HG02938 (cell line): ENCODE results near the gene PDE9A.

Experiments used
- ATAC-seq: cut with Tn5 transposase; IDR thresholded peaks from one replicate; pipeline ENCODE4 v1.9.1; 2021; ENCODE audit warnings: mild to moderate bottlenecking, moderate library complexity; ENCODE audit not compliant: unreplicated experiment

The PDE9A gene

GRCh38 chr21:42684109-42684916 lies 30.9 kb downstream of the PDE9A start:
- no peak for ATAC-seq

GRCh38 chr21:42685036-42685435 lies 31.6 kb downstream of the PDE9A start:
- no peak for ATAC-seq

- ATAC-seq: no peak
Observed at GRCh38 chr21:42685954-42686500, 32.6 kb downstream of the PDE9A start.

GRCh38 chr21:42687796-42688195 lies 34.4 kb downstream of the PDE9A start:
- ATAC-seq: no peak

GRCh38 chr21:42688226-42688840 lies 34.9 kb downstream of the PDE9A start:
- ATAC-seq: no peak

GRCh38 chr21:42688841-42689371 lies 35.5 kb downstream of the PDE9A start:
- no peak for ATAC-seq

- no peak for ATAC-seq
Observed at GRCh38 chr21:42690586-42690985, 37.2 kb downstream of the PDE9A start.

- ATAC-seq: no peak
Observed at GRCh38 chr21:42691901-42692559, 38.6 kb downstream of the PDE9A start.

- ATAC-seq: no peak
Observed at GRCh38 chr21:42692688-42693087, 39.3 kb downstream of the PDE9A start.

- ATAC-seq: no peak
Observed at GRCh38 chr21:42694751-42695696, 41.6 kb downstream of the PDE9A start.

GRCh38 chr21:42695697-42696380 lies 42.4 kb downstream of the PDE9A start:
- ATAC-seq: no peak

GRCh38 chr21:42696501-42697040 lies 43.1 kb downstream of the PDE9A start:
- ATAC-seq: no peak

- ATAC-seq: no peak
Observed at GRCh38 chr21:42698733-42699132, 45.3 kb downstream of the PDE9A start.

GRCh38 chr21:42699196-42699595 lies 45.8 kb downstream of the PDE9A start:
- no peak for ATAC-seq

- no peak for ATAC-seq
Observed at GRCh38 chr21:42701706-42702456, 48.5 kb downstream of the PDE9A start.

- ATAC-seq: no peak
Observed at GRCh38 chr21:42702720-42703119, 49.3 kb downstream of the PDE9A start.

GRCh38 chr21:42703136-42703908 lies 49.9 kb downstream of the PDE9A start:
- ATAC-seq: no peak

GRCh38 chr21:42703965-42704364 lies 50.5 kb downstream of the PDE9A start:
- ATAC-seq: no peak
